ENCODE data around the gene STARD10. TPM values are rescaled to one million over a fixed set of nuclear protein-coding genes. Genes with fewer than 3 reads are reported as not detected.

Gene STARD10
- total and polyA plus RNA-seq, 4 donors: 70.5 to 328 (median 232) TPM

DNA sequence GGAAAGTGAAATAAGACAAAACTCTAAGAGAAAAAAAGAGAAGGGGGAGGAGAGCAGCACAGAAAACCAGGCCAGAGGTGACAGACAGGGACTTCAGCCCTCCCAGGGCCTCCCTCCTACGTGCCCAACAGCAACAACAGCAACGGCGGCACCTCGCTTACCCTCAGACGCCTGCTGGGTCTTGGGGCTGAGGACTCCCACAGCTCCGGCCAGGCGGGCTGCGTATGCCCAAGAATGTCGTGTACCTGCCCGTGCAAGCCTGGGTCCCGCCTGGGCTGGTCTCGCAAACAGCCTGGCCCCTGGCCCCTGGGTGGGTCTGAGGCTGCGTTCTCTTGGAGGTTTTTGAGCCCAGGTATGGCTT, 72.2 kb downstream of the STARD10 start:
- H3K4me1 ChIP-seq (ENCODE audit: control insufficient read depth in 4 of 4, insufficient read depth in 4 of 4, low read length in 3 of 4): peaks cover 13 to 56% (median 47%) of the 10 kb centered on the region in 4 donors
- 2% methylated on average over 13 of the region's 13 CpGs for WGBS
- peaks cover 2 to 8% (median 5%) of the 10 kb centered on the region in 4 donors for H3K36me3 ChIP-seq (ENCODE audit: control insufficient read depth in 4 of 4, insufficient read depth in 3 of 4, low read depth in 1 of 4, low read length in 3 of 4)

DNA sequence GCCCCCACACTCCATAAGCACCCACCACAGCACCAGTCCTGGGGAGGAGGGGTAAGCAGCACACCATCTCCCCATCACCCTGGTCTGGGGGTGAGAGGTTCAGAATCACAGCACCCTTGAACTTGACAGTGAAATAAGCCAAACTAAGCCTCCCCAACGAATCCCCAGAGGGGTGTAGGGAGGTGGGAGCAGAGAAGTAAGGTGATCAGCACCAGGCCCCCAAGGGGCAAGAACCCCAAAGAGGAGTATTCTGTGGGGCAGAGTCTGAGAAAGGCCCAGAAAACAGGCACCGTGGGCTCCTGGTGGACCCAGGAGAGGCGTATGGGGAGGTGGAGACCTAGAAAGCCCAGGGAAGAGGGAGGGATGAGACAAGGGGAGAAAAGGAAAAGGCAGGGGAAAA, 72.6 kb downstream of the STARD10 start:
- Histone ChIP-seq H3K9me3 (ENCODE audit: control insufficient read depth in 4 of 4, low read length in 3 of 4) (no peaks in the 10 kb centered on the region), H3K4me3 (ENCODE audit: low read depth in 1 of 3, low read length in 3 of 3) (peak overlapping the region; percentile 71 to 81 (median 80)), H3K27me3 (ENCODE audit: control insufficient read depth in 4 of 4, insufficient read depth in 4 of 4, low read length in 3 of 4) (no peaks in the 10 kb centered on the region), H3K4me1 (ENCODE audit: control insufficient read depth in 4 of 4, insufficient read depth in 4 of 4, low read length in 3 of 4) (peaks cover 13 to 56% (median 47%) of the 10 kb centered on the region in 4 donors), H3K27ac (ENCODE audit: low read depth in 1 of 2, low read length in 2 of 2) (peak overlapping the region; percentile 93 to 98), H3K9ac (ENCODE audit: low read depth in 1 of 2, low read length in 2 of 2) (peak overlapping the region; percentile 43 to 70), H3K36me3 (ENCODE audit: control insufficient read depth in 4 of 4, insufficient read depth in 3 of 4, low read depth in 1 of 4, low read length in 3 of 4) (peaks cover 2 to 8% (median 5%) of the 10 kb centered on the region in 4 donors)
- no peak for DNase-seq (ENCODE audit: low spot score)
- 8% methylated on average over 3 of the region's 3 CpGs for WGBS
- no peak for TF ChIP-seq GABPA (IDR thresholded peaks at IDR 0.05 in 1 of 2, conservative IDR thresholded peaks at IDR 0.05 in 1 of 2)
- TF ChIP-seq, protein P1, sequence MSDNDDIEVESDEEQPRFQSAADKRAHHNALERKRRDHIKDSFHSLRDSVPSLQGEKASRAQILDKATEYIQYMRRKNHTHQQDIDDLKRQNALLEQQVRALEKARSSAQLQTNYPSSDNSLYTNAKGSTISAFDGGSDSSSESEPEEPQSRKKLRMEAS (IDR thresholded peaks at IDR 0.05): no peak
- TF ChIP-seq YY1 (IDR thresholded peaks at IDR 0.05): no peak
- no peak for TF ChIP-seq TAF1 (conservative IDR thresholded peaks at IDR 0.05)
- TF ChIP-seq, protein P2, sequence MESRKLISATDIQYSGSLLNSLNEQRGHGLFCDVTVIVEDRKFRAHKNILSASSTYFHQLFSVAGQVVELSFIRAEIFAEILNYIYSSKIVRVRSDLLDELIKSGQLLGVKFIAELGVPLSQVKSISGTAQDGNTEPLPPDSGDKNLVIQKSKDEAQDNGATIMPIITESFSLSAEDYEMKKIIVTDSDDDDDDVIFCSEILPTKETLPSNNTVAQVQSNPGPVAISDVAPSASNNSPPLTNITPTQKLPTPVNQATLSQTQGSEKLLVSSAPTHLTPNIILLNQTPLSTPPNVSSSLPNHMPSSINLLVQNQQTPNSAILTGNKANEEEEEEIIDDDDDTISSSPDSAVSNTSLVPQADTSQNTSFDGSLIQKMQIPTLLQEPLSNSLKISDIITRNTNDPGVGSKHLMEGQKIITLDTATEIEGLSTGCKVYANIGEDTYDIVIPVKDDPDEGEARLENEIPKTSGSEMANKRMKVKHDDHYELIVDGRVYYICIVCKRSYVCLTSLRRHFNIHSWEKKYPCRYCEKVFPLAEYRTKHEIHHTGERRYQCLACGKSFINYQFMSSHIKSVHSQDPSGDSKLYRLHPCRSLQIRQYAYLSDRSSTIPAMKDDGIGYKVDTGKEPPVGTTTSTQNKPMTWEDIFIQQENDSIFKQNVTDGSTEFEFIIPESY (IDR thresholded peaks at IDR 0.05): no peak
- TF ChIP-seq HNF4G (IDR thresholded peaks at IDR 0.05): no peak
- TF ChIP-seq FOXA2 (IDR thresholded peaks at IDR 0.05): no peak
- TF ChIP-seq JUND (IDR thresholded peaks at IDR 0.05): no peak
- no peak for TF ChIP-seq RAD21 (IDR thresholded peaks at IDR 0.05)
- TF ChIP-seq FOXA1 (IDR thresholded peaks at IDR 0.05): no peak
- TF ChIP-seq, protein P3, sequence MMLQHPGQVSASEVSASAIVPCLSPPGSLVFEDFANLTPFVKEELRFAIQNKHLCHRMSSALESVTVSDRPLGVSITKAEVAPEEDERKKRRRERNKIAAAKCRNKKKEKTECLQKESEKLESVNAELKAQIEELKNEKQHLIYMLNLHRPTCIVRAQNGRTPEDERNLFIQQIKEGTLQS (IDR thresholded peaks at IDR 0.05): no peak
- no peak for TF ChIP-seq SP1 (IDR thresholded peaks at IDR 0.05)
- TF ChIP-seq RXRA (IDR thresholded peaks at IDR 0.05): no peak
- no peak for TF ChIP-seq EGR1 (IDR thresholded peaks at IDR 0.05; ENCODE audit: low read depth in 2 of 2)
- TF ChIP-seq NR2F2 (IDR thresholded peaks at IDR 0.05): no peak
- TF ChIP-seq HNF4A (conservative IDR thresholded peaks at IDR 0.05): no peak
- TF ChIP-seq, protein P4, sequence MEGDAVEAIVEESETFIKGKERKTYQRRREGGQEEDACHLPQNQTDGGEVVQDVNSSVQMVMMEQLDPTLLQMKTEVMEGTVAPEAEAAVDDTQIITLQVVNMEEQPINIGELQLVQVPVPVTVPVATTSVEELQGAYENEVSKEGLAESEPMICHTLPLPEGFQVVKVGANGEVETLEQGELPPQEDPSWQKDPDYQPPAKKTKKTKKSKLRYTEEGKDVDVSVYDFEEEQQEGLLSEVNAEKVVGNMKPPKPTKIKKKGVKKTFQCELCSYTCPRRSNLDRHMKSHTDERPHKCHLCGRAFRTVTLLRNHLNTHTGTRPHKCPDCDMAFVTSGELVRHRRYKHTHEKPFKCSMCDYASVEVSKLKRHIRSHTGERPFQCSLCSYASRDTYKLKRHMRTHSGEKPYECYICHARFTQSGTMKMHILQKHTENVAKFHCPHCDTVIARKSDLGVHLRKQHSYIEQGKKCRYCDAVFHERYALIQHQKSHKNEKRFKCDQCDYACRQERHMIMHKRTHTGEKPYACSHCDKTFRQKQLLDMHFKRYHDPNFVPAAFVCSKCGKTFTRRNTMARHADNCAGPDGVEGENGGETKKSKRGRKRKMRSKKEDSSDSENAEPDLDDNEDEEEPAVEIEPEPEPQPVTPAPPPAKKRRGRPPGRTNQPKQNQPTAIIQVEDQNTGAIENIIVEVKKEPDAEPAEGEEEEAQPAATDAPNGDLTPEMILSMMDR (IDR thresholded peaks at IDR 0.05; ENCODE audit: low read depth, low read length, missing input control): no peak

More for the DNA sequence above, 72.2 kb downstream of the STARD10 start:
- peak overlapping the region; percentile 43 to 70 for H3K9ac ChIP-seq (ENCODE audit: low read depth in 1 of 2, low read length in 2 of 2)
- TF ChIP-seq, protein P5, sequence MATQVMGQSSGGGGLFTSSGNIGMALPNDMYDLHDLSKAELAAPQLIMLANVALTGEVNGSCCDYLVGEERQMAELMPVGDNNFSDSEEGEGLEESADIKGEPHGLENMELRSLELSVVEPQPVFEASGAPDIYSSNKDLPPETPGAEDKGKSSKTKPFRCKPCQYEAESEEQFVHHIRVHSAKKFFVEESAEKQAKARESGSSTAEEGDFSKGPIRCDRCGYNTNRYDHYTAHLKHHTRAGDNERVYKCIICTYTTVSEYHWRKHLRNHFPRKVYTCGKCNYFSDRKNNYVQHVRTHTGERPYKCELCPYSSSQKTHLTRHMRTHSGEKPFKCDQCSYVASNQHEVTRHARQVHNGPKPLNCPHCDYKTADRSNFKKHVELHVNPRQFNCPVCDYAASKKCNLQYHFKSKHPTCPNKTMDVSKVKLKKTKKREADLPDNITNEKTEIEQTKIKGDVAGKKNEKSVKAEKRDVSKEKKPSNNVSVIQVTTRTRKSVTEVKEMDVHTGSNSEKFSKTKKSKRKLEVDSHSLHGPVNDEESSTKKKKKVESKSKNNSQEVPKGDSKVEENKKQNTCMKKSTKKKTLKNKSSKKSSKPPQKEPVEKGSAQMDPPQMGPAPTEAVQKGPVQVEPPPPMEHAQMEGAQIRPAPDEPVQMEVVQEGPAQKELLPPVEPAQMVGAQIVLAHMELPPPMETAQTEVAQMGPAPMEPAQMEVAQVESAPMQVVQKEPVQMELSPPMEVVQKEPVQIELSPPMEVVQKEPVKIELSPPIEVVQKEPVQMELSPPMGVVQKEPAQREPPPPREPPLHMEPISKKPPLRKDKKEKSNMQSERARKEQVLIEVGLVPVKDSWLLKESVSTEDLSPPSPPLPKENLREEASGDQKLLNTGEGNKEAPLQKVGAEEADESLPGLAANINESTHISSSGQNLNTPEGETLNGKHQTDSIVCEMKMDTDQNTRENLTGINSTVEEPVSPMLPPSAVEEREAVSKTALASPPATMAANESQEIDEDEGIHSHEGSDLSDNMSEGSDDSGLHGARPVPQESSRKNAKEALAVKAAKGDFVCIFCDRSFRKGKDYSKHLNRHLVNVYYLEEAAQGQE (IDR thresholded peaks at IDR 0.05): no peak
- TF ChIP-seq HNF4G (IDR thresholded peaks at IDR 0.05) (peak; percentile 43), RXRA (IDR thresholded peaks at IDR 0.05) (peak; percentile 30 to 60), SP1 (IDR thresholded peaks at IDR 0.05) (peak; percentile 53), EGR1 (IDR thresholded peaks at IDR 0.05; ENCODE audit: low read depth in 2 of 2) (no peak), HNF4A (conservative IDR thresholded peaks at IDR 0.05) (peak; percentile 51 to 64)
- TF ChIP-seq, protein P4 (IDR thresholded peaks at IDR 0.05; ENCODE audit: low read depth, low read length, missing input control): no peak
- no peaks in the 10 kb centered on the region for H3K9me3 ChIP-seq (ENCODE audit: control insufficient read depth in 4 of 4, low read length in 3 of 4)
- no peaks in the 10 kb centered on the region for H3K27me3 ChIP-seq (ENCODE audit: control insufficient read depth in 4 of 4, insufficient read depth in 4 of 4, low read length in 3 of 4)
- H3K27ac ChIP-seq (ENCODE audit: low read depth in 1 of 2, low read length in 2 of 2): peak overlapping the region; percentile 93 to 98
- peak overlapping the region; percentile 71 to 81 (median 80) for H3K4me3 ChIP-seq (ENCODE audit: low read depth in 1 of 3, low read length in 3 of 3)
- DNase-seq (ENCODE audit: low spot score): peak; percentile 58
